Endothelial cell of umbilical vein (primary cell): ENCODE measurements around the gene TLR8.

Experiments
- EZH2 ChIP-seq: IDR thresholded peaks from 2 replicates; pipeline ENCODE4 v1.6.1; 2012; ENCODE audit warnings: borderline replicate concordance, low read depth, mild to moderate bottlenecking, moderate library complexity, low read length, inconsistent platforms; ENCODE audit not compliant: severe bottlenecking
- POLR2A ChIP-seq: IDR thresholded peaks from 2 replicates; pipeline ENCODE4 v1.6.1; 2012; ENCODE audit warnings: low read depth, mild to moderate bottlenecking, control low read depth, low read length
- POLR2AphosphoS5 ChIP-seq: IDR thresholded peaks from 2 replicates; pipeline ENCODE4 v1.6.1; 2012; ENCODE audit warnings: low read depth, mild to moderate bottlenecking, control low read depth, low read length, moderate library complexity; ENCODE audit not compliant: insufficient read depth
- TF ChIP-seq, protein P1 (sequence below), 2 donors: IDR thresholded peaks; 1 replicate in 1 of 2; 2 replicates in 1 of 2; pipeline ENCODE4 v1.5.1; 2011; ENCODE audit warnings: low read length in 2 of 2, mild to moderate bottlenecking in 2 of 2, moderate library complexity in 2 of 2, control low read depth in 1 of 2, inconsistent platforms in 1 of 2, low read depth in 1 of 2; ENCODE audit not compliant: insufficient read depth in 1 of 2; ENCODE audit errors: extremely low read depth in 1 of 2
- TF ChIP-seq, protein P2 (sequence below): IDR thresholded peaks from 2 replicates; pipeline ENCODE4 v1.6.1; 2011; ENCODE audit not compliant: insufficient read depth, insufficient read length

GRCh38 chrX:12920990-12921389 lies 14.6 kb downstream of the TLR8 start:
- TF ChIP-seq, protein P1, sequence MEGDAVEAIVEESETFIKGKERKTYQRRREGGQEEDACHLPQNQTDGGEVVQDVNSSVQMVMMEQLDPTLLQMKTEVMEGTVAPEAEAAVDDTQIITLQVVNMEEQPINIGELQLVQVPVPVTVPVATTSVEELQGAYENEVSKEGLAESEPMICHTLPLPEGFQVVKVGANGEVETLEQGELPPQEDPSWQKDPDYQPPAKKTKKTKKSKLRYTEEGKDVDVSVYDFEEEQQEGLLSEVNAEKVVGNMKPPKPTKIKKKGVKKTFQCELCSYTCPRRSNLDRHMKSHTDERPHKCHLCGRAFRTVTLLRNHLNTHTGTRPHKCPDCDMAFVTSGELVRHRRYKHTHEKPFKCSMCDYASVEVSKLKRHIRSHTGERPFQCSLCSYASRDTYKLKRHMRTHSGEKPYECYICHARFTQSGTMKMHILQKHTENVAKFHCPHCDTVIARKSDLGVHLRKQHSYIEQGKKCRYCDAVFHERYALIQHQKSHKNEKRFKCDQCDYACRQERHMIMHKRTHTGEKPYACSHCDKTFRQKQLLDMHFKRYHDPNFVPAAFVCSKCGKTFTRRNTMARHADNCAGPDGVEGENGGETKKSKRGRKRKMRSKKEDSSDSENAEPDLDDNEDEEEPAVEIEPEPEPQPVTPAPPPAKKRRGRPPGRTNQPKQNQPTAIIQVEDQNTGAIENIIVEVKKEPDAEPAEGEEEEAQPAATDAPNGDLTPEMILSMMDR (IDR thresholded peaks at IDR 0.05; ENCODE audit: extremely low read depth in 1 of 2, insufficient read depth in 1 of 2, low read depth in 1 of 2, low read length in 2 of 2) = no peak
- TF ChIP-seq POLR2A (no peak), EZH2 (no peak), POLR2AphosphoS5 (no peak)
- TF ChIP-seq, protein P2, sequence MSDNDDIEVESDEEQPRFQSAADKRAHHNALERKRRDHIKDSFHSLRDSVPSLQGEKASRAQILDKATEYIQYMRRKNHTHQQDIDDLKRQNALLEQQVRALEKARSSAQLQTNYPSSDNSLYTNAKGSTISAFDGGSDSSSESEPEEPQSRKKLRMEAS = no peak
